GM18498 (cell line): Measurements from ENCODE around the gene EXOSC1.
"Not testable (repeated sequence)": the region's sequence is repeated elsewhere in the genome, so short reads cannot be mapped to it uniquely, and the experiment has no call there.

Experiments used
- ATAC-seq: cut with Tn5 transposase; IDR thresholded peaks from one replicate; pipeline ENCODE4 v1.9.1; 2021; ENCODE audit warnings: mild to moderate bottlenecking, moderate library complexity; ENCODE audit not compliant: unreplicated experiment

The EXOSC1 gene

DNA sequence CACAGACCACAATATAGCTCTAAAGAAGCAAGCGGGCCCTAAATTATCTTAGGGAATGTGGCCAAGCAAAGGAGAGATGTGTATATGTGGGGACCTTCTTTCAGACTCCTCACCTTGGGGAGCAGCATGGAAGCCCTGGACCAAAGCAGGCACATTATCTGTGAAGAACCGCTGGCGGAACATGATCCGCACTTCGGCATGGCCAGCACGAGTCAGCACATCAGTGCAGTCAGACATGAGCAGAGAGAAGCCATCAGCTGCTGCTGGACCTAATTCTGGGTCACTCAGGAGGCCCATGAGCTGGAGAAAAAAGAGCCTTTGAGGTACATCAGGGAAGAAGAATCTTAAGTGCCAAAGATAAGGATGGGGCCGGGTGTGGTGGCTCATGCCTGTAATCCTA, 14.1 kb upstream of the EXOSC1 start:
- ATAC-seq: no peak

DNA sequence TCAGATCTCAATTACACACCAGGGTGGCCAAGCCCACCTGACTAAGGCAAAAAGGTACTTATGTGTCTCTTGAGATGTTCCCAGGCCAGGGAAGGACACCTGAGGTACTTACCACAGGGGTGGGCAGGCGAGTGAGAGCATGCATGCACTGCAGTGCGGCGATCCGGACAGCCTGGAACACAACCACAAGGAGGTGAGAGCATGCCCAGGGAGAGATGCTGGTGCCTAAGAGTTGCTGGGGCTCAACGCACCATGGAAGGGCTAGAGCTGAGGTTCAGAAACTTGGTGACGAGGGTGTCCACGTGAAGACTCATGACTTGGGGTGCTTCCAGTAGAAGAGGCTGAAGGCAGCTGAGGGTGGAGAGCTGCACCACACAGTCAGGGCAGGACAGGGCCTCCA, 13.3 kb upstream of the EXOSC1 start:
- no peak for ATAC-seq

DNA sequence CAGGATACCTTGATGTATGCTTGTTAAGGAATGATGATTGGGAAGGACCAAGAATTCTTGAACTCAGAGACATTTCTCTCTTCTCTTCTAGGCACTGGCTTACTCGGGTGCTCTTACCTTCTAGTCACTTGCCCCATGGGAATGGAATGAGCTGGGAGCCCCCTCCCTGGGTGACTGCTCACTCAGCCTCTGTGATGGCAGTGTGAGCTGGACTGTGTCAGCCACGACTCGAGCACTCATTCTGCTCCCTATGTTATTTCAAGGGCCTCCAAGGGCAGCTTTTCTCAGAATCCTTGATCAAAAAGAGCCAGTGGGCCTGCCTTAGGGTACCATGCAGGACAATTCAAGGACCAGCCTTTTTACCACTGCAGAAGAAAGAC, 10.9 kb upstream of the EXOSC1 start:
- ATAC-seq: no peak

DNA sequence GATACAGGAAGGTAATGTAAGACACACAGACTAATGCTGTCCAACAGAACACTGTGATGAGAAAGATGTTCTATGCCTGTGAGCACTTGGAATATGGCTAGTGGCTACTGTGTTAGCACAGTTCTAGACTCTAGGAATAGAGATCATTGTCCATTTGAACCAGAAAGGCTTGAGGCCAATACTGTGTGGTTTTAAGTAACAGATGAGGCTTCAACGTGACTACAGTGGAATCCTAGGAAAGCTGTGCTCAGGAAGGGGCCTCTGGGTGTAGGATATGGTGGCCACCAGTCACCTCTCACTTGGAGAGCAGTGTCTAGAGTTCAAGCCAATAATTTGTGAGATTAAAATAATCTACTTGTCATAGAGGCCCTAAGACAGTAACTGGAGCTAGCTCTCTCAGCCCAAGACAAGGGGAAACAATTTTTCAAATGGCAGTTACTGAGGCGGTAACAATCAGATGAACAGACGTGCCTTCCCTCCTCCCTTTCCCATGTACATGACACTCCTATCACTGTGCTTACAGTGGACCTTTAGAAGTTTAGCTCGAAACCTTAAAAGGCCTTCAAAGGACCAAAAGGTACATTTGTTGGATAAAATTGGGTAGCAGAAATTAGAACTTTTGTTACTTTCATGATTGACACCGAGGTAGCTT, 10.4 kb upstream of the EXOSC1 start:
- ATAC-seq: no peak

DNA sequence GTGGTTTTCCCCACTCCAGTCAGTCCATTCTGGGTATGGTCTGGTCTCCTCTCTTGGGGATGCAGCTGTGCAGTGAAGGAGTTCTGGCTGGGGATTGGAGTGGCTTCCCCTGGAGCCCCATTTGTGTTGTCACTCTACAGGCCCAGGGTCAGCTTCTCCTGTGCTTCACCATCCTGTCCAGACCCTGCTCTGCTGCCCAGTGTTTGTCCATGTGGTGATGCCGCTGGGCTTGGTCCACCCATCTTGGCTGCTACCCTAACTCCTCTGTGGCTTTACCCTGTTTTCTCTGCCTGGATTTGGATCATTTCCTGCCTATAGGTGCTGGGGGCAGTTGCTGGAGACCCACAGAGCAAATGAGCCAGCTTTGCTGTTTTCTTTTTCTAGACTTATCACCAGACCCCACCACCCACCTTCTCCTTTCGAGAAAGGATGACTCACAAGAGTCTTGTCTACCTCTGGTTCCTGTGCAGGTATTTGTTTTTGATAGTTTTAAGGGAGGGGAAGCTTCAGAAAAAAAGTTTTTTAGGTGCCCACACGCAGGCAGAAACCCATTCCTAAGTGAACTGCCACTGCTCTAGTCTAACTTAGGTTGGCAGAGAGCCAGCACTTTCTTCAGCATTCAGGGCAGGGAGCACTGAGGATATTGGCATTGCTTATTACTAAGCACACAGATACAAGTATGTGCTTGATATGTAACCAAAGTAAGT, 8.7 kb upstream of the EXOSC1 start:
- no peak for ATAC-seq

DNA sequence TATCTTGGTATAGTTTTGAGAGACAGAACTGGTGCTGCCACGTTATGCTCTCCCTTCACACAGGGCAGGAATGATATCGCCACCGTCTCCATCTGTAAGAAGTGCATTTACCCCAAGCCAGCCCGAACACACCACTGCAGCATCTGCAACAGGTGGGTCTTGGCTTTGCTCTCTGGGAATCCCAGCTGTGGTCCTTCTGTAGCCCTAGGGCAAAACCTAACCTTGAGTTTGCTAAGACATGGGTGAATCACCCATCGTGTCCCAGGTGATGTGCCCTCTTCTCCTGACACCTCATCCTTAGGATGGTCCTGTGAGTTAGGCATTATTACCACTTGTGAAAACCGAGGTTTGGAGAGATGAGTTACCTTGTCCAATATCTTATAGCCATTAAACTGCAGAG, 6.5 kb upstream of the EXOSC1 start:
- ATAC-seq: no peak

DNA sequence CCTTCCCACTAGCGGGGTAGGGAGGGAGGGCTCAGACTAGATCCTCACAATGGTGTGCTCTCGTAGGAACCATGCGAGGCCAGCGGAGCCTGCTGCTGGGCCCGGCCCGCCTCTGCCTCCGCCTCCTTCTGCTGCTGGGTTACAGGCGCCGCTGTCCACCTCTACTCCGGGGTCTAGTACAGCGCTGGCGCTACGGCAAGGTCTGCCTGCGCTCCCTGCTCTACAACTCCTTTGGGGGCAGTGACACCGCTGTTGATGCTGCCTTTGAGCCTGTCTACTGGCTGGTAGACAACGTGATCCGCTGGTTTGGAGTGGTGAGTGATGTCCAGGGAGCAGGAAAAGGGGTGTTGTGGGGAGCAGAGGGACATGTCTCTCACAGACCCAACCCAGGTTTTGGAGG, 5.8 kb upstream of the EXOSC1 start:
- no peak for ATAC-seq

DNA sequence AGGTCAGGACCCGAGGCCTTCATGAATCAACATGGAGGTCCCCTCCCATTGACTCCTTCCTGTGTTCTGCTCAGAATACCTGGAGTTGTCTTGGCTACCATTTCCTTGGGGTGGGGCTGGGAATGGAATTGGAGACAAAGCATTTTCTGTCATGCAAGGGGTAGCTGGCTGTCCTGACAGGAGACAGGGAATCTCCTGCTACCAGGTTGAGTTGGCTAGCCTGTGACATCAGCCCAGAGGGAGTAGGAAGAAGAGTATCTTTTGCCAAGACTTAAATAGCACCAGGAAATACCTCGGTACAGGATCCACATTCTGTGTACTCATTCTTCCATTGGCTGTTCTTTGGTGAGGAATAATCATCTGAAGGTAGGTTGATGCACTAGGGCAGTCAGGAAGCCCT, 5.0 kb upstream of the EXOSC1 start:
- no peak for ATAC-seq

DNA sequence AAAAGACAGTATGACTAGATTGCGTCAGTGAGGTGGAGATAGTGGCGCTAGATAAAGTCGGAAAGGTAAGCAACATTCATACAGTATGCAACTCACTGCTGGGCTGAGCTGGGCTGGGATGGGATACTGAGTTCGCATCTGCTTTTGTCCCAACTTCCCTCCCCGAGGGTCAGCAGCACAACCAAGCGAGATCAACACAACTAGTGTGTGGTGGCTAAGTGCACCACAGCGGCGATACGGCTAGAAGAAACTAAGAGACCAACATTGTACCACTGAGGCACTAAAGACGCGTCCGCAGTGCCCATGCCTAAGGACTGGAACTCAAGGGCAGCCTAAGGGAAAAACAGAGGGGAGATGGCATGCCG, 467 bp downstream of the EXOSC1 start:
- no peak for ATAC-seq

DNA sequence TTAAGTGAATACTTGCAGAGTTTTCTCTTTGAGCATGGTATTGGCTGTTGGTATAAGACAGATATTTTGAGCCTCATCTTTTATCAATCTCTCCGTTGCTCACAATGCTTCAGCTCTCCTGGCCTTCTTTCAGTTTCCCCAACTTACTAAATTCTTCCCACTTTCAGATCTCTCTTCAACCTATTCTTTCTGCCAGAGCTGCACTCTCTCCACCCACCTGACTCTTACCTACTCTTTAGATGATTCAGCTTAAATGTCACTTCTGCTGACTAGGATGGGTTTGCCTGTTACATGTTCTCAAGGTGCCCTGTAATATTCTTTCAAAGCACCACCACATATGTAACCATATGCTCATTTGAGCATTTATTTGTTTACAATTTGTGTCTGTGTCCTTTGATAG, 1.6 kb downstream of the EXOSC1 start:
- no peak for ATAC-seq

DNA sequence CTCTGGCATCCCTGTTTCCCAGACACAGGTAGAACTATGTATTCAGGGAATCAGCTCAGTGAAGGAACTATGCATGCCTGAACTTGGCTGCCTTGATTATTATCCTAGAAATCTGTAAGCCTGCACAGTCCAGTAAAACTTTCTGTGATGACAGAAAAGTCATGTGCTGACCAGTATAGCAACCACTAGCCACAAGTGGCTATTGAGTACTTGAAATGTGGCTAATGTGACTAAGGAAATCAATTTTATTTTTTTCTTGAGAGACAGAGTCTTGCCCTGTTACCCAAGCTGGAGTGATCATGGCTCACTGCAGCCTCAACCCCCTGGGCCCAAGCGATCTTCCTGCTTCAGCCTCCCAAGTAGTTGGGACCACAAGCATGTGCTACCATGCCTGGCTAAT, 3.5 kb downstream of the EXOSC1 start:
- ATAC-seq: no peak

DNA sequence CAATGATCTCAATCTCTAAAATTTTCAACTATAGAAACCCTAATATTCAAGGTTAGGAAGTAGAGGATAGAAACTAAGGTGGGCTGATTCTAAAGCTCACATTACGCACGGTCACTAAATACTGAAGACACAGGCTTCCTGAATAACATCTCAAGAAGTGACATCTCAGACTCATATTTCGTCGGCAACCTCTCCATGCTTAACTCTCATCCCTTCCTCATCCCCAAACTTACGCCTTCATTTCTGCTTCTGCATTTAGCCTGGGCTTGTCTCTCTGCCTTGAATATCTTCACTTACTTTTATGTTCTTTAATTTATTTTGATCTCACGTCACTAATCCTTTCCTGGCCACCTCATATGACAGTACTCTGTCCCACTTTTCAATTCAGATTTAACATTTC, 10.6 kb downstream of the EXOSC1 start:
- ATAC-seq: no peak

DNA sequence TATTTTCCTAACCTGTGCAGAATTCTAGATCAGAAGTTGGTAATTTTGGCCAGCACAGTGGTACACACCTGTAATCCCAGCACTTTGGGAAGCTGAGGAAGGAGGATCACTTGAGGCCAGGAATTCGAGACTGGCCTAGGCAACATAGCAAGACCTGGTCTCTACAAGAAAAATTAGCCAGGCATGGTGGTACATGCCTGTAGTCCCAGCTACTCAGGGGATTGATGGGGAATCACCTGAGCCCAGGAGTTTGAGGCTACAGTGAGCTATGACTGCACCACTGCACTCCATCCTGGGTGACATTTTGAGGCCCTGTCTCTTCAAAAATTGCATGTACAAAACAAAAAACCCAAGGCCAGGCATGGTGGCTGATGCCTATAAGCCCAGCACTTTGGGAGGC, 11.2 kb downstream of the EXOSC1 start:
- no peak for ATAC-seq

DNA sequence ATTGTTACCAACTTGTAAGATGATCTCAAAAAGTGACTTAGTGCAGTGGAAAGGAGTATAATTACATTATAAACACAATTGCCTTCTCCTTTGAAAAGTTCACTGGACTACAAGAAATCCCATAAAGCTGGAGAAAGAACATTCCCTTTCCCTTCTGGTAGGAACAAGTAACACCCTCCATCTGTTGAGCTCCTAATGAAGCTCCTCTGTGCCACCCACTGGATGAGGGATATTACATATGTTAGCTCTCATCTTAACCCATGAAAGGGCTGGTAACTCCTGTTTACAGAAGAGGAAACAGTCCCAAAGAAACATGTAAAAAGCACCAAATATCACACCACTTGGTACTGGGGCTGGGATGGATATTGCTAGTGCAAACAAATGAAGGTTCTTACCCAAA, 11.8 kb downstream of the EXOSC1 start:
- ATAC-seq: no peak

DNA sequence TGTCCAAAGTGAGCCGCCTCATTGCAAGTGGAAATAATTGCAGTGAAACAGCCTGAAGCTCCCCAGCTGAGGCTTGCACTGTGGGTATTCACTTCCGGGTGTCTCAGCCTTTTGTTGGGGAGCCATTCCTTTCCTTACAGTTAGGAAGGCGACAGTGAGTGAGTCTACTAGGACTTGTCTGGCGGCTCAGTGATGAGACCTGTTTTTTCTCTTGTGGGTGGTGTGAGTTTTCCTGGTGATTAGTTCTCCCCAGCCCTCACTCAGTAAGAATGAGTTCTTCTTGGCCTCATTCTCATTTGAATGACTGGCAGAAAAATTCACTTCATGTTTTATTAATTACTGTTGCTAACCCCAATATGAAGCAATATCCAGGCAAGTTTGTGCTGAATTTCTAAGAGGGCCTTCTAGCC, 17.2 kb downstream of the EXOSC1 start:
- ATAC-seq: no peak

DNA sequence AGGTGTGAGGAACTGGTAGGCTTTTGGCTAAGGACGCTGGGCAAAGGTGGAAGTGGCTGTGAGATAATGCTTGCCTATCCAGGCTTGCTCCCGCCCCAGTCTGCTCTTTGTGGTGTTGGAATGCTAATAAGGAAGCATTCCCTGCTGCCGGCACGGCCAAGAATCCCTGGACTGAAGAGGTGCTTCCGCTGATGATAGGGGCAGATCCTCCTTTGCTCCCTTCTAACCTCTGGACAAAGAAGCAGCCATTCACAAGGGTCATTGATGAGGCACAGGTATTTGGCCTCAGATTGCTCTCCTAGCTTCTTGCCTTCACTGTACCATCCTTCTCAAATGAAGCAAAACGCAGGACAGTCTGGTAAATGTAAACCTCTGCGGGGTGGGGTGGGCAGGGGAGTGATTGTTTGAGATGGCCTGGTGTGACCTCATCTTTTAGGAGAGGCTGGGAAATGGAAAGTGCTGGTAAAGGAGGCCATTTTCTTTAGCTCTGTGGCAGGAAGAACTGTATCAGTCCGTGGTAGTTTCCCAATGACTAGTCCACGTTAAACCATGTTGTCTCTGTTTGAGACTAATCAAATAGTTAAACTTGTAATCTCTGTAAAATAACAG, 18.1 kb downstream of the EXOSC1 start:
- no peak for ATAC-seq

DNA sequence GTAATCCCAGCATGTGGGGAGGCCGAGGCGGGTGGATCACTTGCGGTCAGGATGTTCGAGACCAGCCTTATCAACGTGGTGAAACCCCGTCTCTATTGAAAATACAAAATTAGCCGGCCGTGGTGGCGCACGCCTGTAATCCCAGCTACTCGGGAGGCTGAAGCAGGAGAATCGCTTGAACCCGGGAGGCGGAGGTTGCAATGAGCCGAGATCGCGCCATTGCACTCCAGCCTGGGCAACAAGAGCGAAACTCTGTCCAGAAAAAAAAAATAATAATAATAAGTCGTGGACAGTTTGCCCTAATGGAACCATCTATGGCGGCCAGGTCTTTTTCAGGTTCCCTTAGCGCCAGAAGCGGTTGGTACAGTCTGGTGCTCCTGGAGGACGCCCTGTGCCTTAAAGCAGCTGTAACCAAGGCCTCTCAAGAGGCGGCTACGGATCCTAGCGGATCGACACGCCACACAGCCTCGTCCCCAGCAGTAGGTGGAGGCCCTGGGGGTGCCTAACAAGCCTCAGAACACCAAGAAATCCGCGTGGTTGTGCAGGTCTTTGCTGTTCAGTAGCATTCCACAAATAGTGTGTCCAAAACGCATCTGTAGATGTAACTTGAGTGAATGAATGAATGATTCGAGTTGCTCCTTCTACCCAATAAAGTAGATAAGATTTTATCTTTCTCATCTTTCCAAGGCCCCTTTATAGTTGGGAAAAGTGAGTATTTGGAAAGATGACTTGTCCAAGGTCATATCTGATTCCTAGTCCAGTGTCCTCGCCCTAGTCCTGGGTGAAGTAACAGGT, 18.8 kb downstream of the EXOSC1 start:
- no peak for ATAC-seq

DNA sequence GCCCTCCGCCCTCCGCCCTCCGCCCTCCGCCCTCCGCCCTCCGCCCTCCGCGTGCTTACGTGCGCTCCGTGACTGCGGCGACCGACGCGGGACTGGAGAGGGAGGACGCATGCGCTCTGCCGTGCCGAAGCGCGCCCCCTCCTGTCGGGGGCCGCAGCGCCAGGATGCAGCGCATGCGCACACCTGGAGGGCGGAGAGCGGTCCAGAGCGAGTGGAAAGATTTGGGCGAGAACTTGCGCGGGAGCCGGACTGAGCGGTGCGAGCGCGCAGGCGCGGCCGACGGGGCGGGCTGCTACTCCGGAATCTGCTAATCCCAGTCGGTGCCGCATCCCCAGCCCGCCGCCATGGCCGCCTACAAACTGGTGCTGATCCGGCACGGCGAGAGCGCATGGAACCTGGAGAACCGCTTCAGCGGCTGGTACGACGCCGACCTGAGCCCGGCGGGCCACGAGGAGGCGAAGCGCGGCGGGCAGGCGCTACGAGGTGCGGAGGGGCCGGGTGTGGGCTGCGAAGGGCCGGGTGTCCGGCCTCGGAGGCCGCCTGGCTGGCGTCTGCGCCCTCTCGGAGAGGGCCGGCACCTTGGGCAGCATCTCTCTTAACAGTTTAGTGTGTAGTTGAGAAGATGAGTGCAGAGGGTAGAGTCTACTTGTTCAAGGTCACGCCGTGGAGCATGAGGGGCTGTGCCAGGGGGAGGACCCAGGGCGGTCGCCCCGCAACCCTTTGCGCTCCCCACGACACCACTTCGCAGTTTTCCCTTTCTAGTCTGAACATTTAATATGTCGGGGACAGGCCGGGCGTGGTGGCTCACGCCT, 19.6 kb downstream of the EXOSC1 start, which contains the start of gene PGAM1:
Gene PGAM1, plus strand, starts transcription at position 228 of the 812 bp plus-strand sequence. Its CDS starts 117 bp downstream, at position 345.
- ATAC-seq: peak; percentile 88

DNA sequence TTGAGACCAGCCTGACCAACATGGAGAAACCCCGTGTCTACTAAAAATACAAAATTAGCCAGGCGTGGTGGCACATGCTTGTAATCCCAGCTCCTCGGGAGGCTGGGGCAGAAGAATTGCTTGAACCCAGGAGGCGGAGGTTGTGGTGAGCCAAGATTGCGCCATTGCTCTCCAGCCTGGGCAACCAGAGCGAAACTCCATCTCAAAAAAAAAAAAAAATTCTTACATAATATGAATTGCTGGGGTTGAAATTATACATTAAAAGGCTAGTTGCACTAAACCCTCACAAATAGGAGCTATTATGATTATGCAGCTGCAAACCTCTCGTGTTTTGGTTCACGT, 22.1 kb downstream of the EXOSC1 start:
- ATAC-seq: not testable (repeated sequence)

DNA sequence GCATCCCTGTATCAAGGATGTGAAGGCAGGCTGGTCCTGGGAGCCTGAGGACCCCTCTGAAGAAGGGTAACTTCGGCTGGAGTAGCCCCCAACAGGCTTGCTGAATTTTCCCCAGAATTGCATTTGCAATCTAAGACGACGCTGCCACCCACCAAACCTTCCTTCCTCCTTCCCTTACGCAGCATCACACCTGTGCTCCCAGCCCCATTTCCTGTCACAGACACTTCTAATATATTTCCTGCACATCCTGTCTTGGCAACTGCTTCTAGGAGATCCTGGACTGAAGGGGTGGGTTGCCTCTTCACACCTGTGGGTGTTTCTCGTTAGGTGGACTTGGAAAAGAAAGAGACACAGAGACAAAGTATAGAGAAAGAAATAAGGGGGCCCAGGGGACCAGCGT, 29.2 kb downstream of the EXOSC1 start:
- ATAC-seq: no peak

DNA sequence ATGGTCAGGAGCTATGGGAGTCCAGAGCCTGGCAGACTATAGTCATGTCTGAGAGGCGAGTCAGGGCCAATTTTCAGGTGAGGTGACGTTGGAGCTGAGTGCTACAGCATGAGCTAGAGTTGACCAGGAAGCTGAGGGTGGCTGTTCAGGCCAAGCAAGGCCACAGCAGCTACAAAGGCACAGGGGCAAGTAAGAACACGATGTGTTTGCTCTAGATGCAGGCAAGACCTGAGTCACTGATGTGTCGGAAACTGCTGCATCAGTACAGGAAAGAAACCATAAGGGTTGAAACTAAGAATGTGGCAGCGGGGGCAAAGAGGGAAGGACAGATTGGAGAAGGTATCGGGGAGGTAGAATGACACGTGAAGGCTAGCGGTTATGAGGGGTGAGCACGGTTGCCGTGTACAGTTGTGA, 32.9 kb downstream of the EXOSC1 start:
- peak; percentile 68 for ATAC-seq
